Endothelial cell of umbilical vein (primary cell): Measurements from ENCODE around the gene P2RX3. TPM values are rescaled to one million over a fixed set of nuclear protein-coding genes. Genes with fewer than 3 reads are reported as not detected.

Source experiments
- BruUV-seq: library from RNA; stranded (reverse); fragments of 400-500 nt; replicated peaks from 2 replicates; lab custom pipeline; 2021; lab: Mats Ljungman, UMichigan
- CTCF ChIA-PET: fragments of 300-600, 350-600 bp; sonication (Branson Sonifier 250); formaldehyde crosslinking; loops from one replicate; lab custom pipeline; 2021; ENCODE audit warnings: antibody characterized with exemption, inconsistent platforms; lab: Charles Lee
- POLR2A ChIA-PET: fragments of 300-600, 350-600 bp; sonication (Branson Sonifier 250); formaldehyde crosslinking; loops from one replicate; lab custom pipeline; 2021; ENCODE audit warnings: antibody characterized with exemption, inconsistent platforms; lab: Charles Lee
- DNase-seq: peaks from one replicate; pipeline ENCODE4 v3.0.0-alpha.2; 2011; ENCODE audit warnings: low read depth, low spot score
- FAIRE-seq: peaks from 2 replicates; lab custom pipeline; 2011; peaks lifted over from hg19 to GRCh38; lab: Jason Lieb, UNC
- H2AFZ ChIP-seq: 2 replicates; pipeline ENCODE4 v1.6.0; 2012; ENCODE audit warnings: low read depth, low read length, control low read depth, inconsistent platforms
- H3K27ac ChIP-seq: 2 replicates; pipeline ENCODE4 v1.5.1; 2011; ENCODE audit warnings: low read depth, mild to moderate bottlenecking, control low read depth, low read length, moderate library complexity; ENCODE audit not compliant: insufficient read depth
- H3K27me3 ChIP-seq, 2 experiments: 2 replicates each; pipeline versions ENCODE4 v1.6.0 to v1.6.1; 2011; ENCODE audit warnings: low read length in 2 of 2, mixed read lengths in 1 of 2; ENCODE audit not compliant: control insufficient read depth in 2 of 2, insufficient read depth in 2 of 2
- H3K36me3 ChIP-seq, 2 experiments: 2 replicates in 1 of 2; 3 replicates in 1 of 2; pipeline ENCODE4 v1.5.1; 2011; ENCODE audit warnings: low read length in 2 of 2, mild to moderate bottlenecking in 1 of 2, moderate library complexity in 1 of 2; ENCODE audit not compliant: control insufficient read depth in 2 of 2, insufficient read depth in 2 of 2; ENCODE audit errors: extremely low read depth in 1 of 2
- H3K4me1 ChIP-seq: 3 replicates; pipeline ENCODE4 v1.5.1; 2011; ENCODE audit warnings: mild to moderate bottlenecking, low read length; ENCODE audit not compliant: control insufficient read depth, insufficient read depth; ENCODE audit errors: extremely low read depth
- H3K4me2 ChIP-seq: 2 replicates; pipeline ENCODE4 v1.6.1; 2011; ENCODE audit warnings: low read length, control low read depth, mixed read lengths; ENCODE audit not compliant: insufficient read depth
- H3K4me3 ChIP-seq, 3 experiments: fragments of 200-600 bp in 1 of 3; sonication (generic), shearing (Covaris generic) in 1 of 3; replicated peaks in 1 of 3; 2 replicates each; pipeline ENCODE4 v1.5.1; 2011 to 2016; ENCODE audit warnings: control low read depth in 3 of 3, low read length in 3 of 3, mild to moderate bottlenecking in 2 of 3, inconsistent platforms in 1 of 3, low read depth in 1 of 3, moderate library complexity in 1 of 3; ENCODE audit not compliant: insufficient read depth in 1 of 3
- H3K79me2 ChIP-seq: 2 replicates; pipeline ENCODE4 v1.6.0; 2012; ENCODE audit warnings: low read length, inconsistent platforms; ENCODE audit not compliant: control insufficient read depth, insufficient read depth
- H3K9ac ChIP-seq: replicated peaks from 2 replicates; pipeline ENCODE3; 2011; ENCODE audit warnings: low read length, control low read depth; ENCODE audit not compliant: insufficient read depth; ENCODE audit errors: extremely low read depth
- H3K9me1 ChIP-seq: replicated peaks from 3 replicates; pipeline ENCODE4 v1.6.0; 2011; ENCODE audit warnings: mild to moderate bottlenecking, low read length; ENCODE audit not compliant: control insufficient read depth, insufficient read depth; ENCODE audit errors: extremely low read depth
- H3K9me3 ChIP-seq: replicated peaks from 2 replicates; pipeline ENCODE4 v1.5.1; 2012; ENCODE audit warnings: low read length, inconsistent platforms; ENCODE audit not compliant: control insufficient read depth, insufficient read depth
- H4K20me1 ChIP-seq: replicated peaks from 2 replicates; pipeline ENCODE3; 2011; ENCODE audit warnings: mild to moderate bottlenecking, low read length; ENCODE audit not compliant: control insufficient read depth, insufficient read depth; ENCODE audit errors: extremely low read depth
- CTCF ChIP-seq, 2 donors: IDR thresholded peaks; 1 replicate in 1 of 2; 2 replicates in 1 of 2; pipeline ENCODE4 v1.5.1; 2011; ENCODE audit warnings: low read length in 2 of 2, mild to moderate bottlenecking in 2 of 2, moderate library complexity in 2 of 2, control low read depth in 1 of 2, inconsistent platforms in 1 of 2, low read depth in 1 of 2; ENCODE audit not compliant: insufficient read depth in 1 of 2; ENCODE audit errors: extremely low read depth in 1 of 2
- FOS ChIP-seq: IDR thresholded peaks from 2 replicates; pipeline ENCODE4 v1.6.1; 2011; ENCODE audit warnings: mild to moderate bottlenecking, low read length, moderate library complexity, borderline replicate concordance; ENCODE audit not compliant: insufficient read depth
- GATA2 ChIP-seq: IDR thresholded peaks from 2 replicates; pipeline ENCODE4 v1.7.0; 2011; ENCODE audit warnings: low read depth, mild to moderate bottlenecking, moderate library complexity, mixed read lengths, low read length; ENCODE audit not compliant: insufficient read length, insufficient read depth
- JUN ChIP-seq: IDR thresholded peaks from 2 replicates; pipeline ENCODE4 v1.6.1; 2011; ENCODE audit warnings: borderline replicate concordance, low read depth; ENCODE audit not compliant: insufficient read length, insufficient read depth
- MAX ChIP-seq: IDR thresholded peaks from 2 replicates; pipeline ENCODE4 v1.6.1; 2011; ENCODE audit not compliant: insufficient read depth, insufficient read length
- MYC ChIP-seq: IDR thresholded peaks from one replicate; pipeline ENCODE4 v1.6.1; 2011; ENCODE audit warnings: mild to moderate bottlenecking, low read depth, low read length
- POLR2A ChIP-seq: IDR thresholded peaks from 2 replicates; pipeline ENCODE4 v1.6.1; 2012; ENCODE audit warnings: low read depth, mild to moderate bottlenecking, control low read depth, low read length
- POLR2AphosphoS5 ChIP-seq: IDR thresholded peaks from 2 replicates; pipeline ENCODE4 v1.6.1; 2012; ENCODE audit warnings: low read depth, mild to moderate bottlenecking, control low read depth, low read length, moderate library complexity; ENCODE audit not compliant: insufficient read depth
- dilution Hi-C: fragments of 300-500 bp; cut with MboI; formaldehyde crosslinking; loops from one replicate; pipeline ENCODE4 v1.15.0; 2019; ENCODE audit warnings: low sequenced_read_pairs; ENCODE audit not compliant: extremely low pct_ligation_motif_present
- intact Hi-C: fragments of 100-400 bp; cut with micrococcal nuclease; formaldehyde crosslinking; loops from one replicate; pipeline ENCODE4 v1.10.0; 2022
- polyA plus RNA-seq, 4 experiments: library from polyadenylated mRNA; depleted of rRNA in 3 of 4; stranded (reverse) in 3 of 4; unstranded in 1 of 4; fragments of >200 nt; gene quantifications; 2 replicates each; pipeline versions ENCODE4 v1.2.1 to v1.2.3, GENCODE V29; 2011 to 2012; ENCODE audit warnings: missing spikeins in 1 of 4
- total RNA-seq: library from RNA; stranded (reverse); gene quantifications from 2 replicates; pipeline ENCODE4 v1.2.3, GENCODE V29; 2021

The P2RX3 gene
- total and polyA plus RNA-seq, 2 donors (not counting 3 experiments of a cell fraction or from before 2014, with no cell fraction given) = not detected

- ChIA-PET CTCF (interaction anchor here (1.0 kb wide), 1 partner anchor 68 kb away, joined by 3 read pairs; no protein-coding TSS in a partner anchor), POLR2A (no interaction called here)
Measured at GRCh38 chr11:57391111-57391510, 53.0 kb downstream of the P2RX3 start.

More at GRCh38 chr11:57391111-57391510, 53.0 kb downstream of the P2RX3 start:
- no peak for DNase-seq
- Histone ChIP-seq H3K79me2 (no peaks in the 10 kb centered on the region), H3K9me1 (no peaks in the 10 kb centered on the region), H3K9ac (no peak overlapping the region), H3K9me3 (no peaks in the 10 kb centered on the region), H3K4me2 (no peak overlapping the region), H3K36me3 (no peaks in the 10 kb centered on the region), H4K20me1 (no peaks in the 10 kb centered on the region), H3K27ac (no peak overlapping the region), H2AFZ (no peak overlapping the region), H3K27me3 (peaks cover 5% of the 10 kb centered on the region in 2 experiments), H3K4me3 (no peak overlapping the region), H3K4me1 (no peaks in the 10 kb centered on the region)
- dilution Hi-C loops (no loop called here), intact Hi-C loops (no loop called here)
- no peak for FAIRE-seq
- TF ChIP-seq CTCF (IDR thresholded peaks at IDR 0.05; ENCODE audit: extremely low read depth in 1 of 2, insufficient read depth in 1 of 2, low read depth in 1 of 2, low read length in 2 of 2) (no peak), MAX (no peak), GATA2 (no peak), MYC (no peak), JUN (no peak), POLR2AphosphoS5 (no peak), FOS (no peak), POLR2A (no peak)
- BruUV-seq = no TSS peak
